ENCODE data around the gene BABAM2. TPM values are rescaled to one million over a fixed set of nuclear protein-coding genes. Genes with fewer than 3 reads are reported as not detected.

BABAM2 gene
- total RNA-seq, 1 donor from 2014 or later, result 58.9 TPM

GRCh38 chr2:27921424-27921823 is 30.9 kb downstream of the BABAM2 start:
- H3K9me3 ChIP-seq (replicated peaks), result no peaks in the 10 kb centered on the region
- H3K36me3 ChIP-seq, result no peaks in the 10 kb centered on the region
- intact Hi-C loops (cut with micrococcal nuclease), result no loop called here
- peak overlapping the region; percentile 70 for H3K27ac ChIP-seq (replicated peaks)
- H3K4me3 ChIP-seq, result no peak overlapping the region
- TF ChIP-seq CTCF (IDR thresholded peaks at IDR 0.05; ENCODE audit: borderline replicate concordance), result no peak
- H3K27me3 ChIP-seq (ENCODE audit: low read depth), result no peaks in the 10 kb centered on the region
- DNase-seq, result no peak
- H3K4me1 ChIP-seq, result peaks cover 28% of the 10 kb centered on the region

GRCh38 chr2:27921880-27922547 is 31.5 kb downstream of the BABAM2 start:
- Histone ChIP-seq H3K4me1 (peaks cover 25% of the 10 kb centered on the region), H3K9me3 (replicated peaks) (no peaks in the 10 kb centered on the region), H3K4me3 (no peak overlapping the region), H3K36me3 (no peaks in the 10 kb centered on the region), H3K27ac (replicated peaks) (no peak overlapping the region), H3K27me3 (ENCODE audit: low read depth) (no peaks in the 10 kb centered on the region)
- intact Hi-C loops (cut with micrococcal nuclease), result no loop called here
- TF ChIP-seq CTCF (IDR thresholded peaks at IDR 0.05; ENCODE audit: borderline replicate concordance), result no peak
- no peak for DNase-seq

GRCh38 chr2:27922842-27923241 is 32.3 kb downstream of the BABAM2 start:
- H3K4me1 ChIP-seq, result peaks cover 25% of the 10 kb centered on the region
- no peaks in the 10 kb centered on the region for H3K9me3 ChIP-seq (replicated peaks)
- H3K27ac ChIP-seq (replicated peaks), result no peak overlapping the region
- H3K27me3 ChIP-seq (ENCODE audit: low read depth), result no peaks in the 10 kb centered on the region
- intact Hi-C loops (cut with micrococcal nuclease), result no loop called here
- TF ChIP-seq CTCF (IDR thresholded peaks at IDR 0.05; ENCODE audit: borderline replicate concordance), result no peak
- no peak overlapping the region for H3K4me3 ChIP-seq
- no peak for DNase-seq
- H3K36me3 ChIP-seq, result no peaks in the 10 kb centered on the region

- no peaks in the 10 kb centered on the region for H3K27me3 ChIP-seq (ENCODE audit: low read depth)
- H3K27ac ChIP-seq (replicated peaks), result no peak overlapping the region
- no peaks in the 10 kb centered on the region for H3K9me3 ChIP-seq (replicated peaks)
- TF ChIP-seq CTCF (IDR thresholded peaks at IDR 0.05; ENCODE audit: borderline replicate concordance), result no peak
- no peak for DNase-seq
- no peak overlapping the region for H3K4me3 ChIP-seq
- H3K4me1 ChIP-seq, result peaks cover 10% of the 10 kb centered on the region
- H3K36me3 ChIP-seq, result peaks cover 10% of the 10 kb centered on the region
- intact Hi-C loops (cut with micrococcal nuclease), result no loop called here
Observed at GRCh38 chr2:27925766-27926472, 35.4 kb downstream of the BABAM2 start.

- Histone ChIP-seq H3K9me3 (replicated peaks) (no peaks in the 10 kb centered on the region), H3K27me3 (ENCODE audit: low read depth) (no peaks in the 10 kb centered on the region), H3K4me1 (no peaks in the 10 kb centered on the region), H3K27ac (replicated peaks) (no peak overlapping the region), H3K36me3 (peaks cover 10% of the 10 kb centered on the region), H3K4me3 (no peak overlapping the region)
- no peak for TF ChIP-seq CTCF (IDR thresholded peaks at IDR 0.05; ENCODE audit: borderline replicate concordance)
- intact Hi-C loops (cut with micrococcal nuclease), result no loop called here
- no peak for DNase-seq
Observed at GRCh38 chr2:27929916-27930486, 39.5 kb downstream of the BABAM2 start.

Data from left ventricle myocardium inferior (tissue), 1 donor.